GM21576 (cell line): Measurements from ENCODE around the gene SYN1.

Source experiments
- ATAC-seq: cut with Tn5 transposase; IDR thresholded peaks from one replicate; pipeline ENCODE4 v1.9.1; 2021; ENCODE audit warnings: mild to moderate bottlenecking, moderate library complexity; ENCODE audit not compliant: unreplicated experiment

SYN1 gene

DNA sequence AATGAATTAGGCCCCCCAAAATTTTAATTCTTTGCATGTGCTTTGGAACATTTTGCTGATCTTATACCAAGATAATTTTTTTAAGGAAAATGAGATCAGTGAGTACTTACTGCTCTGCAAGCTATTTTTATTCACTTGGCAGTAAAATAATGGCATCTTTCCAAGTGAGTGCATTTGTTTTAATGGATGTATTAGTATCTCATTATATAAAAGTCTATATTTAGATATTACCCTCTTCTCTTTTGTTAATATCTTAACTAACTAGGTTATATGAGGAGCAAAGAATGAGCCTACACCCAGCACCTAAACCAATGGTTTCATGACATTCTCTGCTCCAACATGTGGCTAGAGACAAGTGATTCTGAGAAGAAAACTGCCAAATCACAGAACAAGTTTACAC is 79.8 kb downstream of the SYN1 start:
- no peak for ATAC-seq

DNA sequence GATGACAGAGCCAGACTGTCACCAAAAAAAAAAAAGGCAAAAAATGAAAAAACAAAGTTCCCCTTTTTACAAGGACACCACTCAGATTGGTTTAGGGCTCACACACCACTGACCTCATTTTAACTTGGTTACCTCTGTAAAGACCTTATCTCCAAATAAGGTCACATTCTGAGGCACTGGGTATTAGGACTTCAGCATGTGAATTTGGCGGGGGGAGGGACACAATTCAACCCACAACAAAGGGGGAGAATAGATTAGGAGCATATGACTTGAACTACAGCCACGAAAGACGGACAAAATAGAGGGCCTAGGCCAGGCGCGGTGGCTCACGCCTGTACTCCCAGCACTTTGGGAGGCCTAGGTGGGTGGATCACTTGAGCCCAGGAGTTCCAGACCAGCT is 89.6 kb downstream of the SYN1 start:
- no peak for ATAC-seq

DNA sequence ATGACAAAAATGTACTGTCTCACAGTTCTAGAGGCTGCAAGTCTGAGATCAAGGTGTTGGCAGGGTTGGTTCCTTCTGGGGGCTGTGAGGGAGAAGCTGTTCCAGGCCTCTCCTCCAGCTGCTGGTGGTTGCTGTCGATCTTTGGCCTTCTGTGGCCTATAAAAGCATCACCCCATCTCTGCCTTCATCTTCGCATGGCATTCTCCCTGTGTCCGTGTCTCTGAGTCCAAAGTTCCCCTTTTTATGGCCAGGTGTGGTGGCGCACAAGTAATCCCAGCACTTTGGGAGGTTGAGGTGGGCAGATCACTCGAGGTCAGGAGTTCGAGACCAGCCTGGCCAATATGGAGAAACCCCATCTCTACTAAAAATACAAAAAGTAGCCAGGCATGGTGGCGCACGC is 90.1 kb downstream of the SYN1 start:
- no peak for ATAC-seq

DNA sequence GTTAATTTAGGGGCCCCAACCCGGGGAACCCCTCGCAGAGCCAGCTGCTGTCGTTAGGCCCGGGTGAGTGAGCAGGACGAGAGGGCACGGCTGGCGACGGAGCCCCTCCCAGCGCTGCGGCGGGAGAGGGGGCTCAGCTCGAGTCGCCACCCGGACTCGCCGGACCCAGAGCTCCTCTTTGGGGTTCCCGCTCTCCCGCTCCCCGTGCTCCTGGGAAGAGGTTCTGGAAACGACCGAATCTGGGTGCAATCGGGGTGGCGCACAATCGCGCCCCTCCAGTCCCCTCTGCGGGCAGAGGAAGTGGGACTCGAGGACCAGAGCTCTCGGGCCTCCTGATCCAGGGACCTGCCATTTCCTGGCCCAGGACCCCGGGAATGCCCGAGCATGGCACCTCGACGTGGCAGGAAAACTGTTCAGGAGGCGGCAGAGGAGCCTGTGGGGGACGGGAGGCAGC is 95.9 kb downstream of the SYN1 start:
- no peak for ATAC-seq

DNA sequence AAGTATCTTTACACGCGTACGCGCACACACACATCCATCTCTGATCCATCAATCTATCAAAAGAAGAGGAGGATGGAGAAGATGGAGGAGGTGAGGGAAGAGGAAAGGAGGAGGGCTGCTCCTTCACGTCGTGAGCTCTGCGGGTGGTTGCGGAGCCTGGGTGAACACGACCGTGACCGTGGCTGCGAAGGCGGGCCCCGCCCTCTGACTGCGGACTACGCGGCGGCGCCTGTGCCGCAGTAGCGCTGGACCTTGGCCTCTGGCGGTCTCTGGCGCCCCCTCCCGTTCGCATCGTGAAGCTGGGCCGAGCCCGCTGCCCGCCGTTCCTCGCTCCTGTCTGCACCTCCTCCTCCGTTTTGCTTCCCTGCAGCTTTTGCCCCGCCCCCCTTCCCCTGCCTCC is 96.4 kb downstream of the SYN1 start:
- ATAC-seq: peak; percentile 84
